GM18511 (cell line): Measurements from ENCODE around the gene PLEKHA5.

Experiments used
- ATAC-seq: cut with Tn5 transposase; IDR thresholded peaks from one replicate; pipeline ENCODE4 v1.9.1; 2021; ENCODE audit warnings: mild to moderate bottlenecking, moderate library complexity; ENCODE audit not compliant: unreplicated experiment

The PLEKHA5 gene

DNA sequence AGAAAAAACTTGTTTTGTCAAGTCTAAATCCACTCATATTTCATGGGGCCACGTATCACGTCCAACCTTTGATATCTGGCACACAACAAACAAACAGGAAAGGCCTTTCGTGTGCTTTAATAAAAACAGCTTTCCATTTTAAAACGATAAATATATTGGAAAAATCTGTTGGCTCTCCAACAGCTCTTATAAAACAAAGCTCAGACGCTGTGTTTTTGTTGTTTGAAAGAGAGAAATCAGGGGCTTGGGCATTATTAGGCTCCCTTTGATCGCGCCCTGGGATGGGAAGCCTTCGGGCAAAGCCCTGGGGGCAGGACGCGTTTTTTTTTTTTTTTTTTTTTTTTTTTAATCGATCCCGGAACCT, 429 bp upstream of the PLEKHA5 start:
- ATAC-seq: no peak

DNA sequence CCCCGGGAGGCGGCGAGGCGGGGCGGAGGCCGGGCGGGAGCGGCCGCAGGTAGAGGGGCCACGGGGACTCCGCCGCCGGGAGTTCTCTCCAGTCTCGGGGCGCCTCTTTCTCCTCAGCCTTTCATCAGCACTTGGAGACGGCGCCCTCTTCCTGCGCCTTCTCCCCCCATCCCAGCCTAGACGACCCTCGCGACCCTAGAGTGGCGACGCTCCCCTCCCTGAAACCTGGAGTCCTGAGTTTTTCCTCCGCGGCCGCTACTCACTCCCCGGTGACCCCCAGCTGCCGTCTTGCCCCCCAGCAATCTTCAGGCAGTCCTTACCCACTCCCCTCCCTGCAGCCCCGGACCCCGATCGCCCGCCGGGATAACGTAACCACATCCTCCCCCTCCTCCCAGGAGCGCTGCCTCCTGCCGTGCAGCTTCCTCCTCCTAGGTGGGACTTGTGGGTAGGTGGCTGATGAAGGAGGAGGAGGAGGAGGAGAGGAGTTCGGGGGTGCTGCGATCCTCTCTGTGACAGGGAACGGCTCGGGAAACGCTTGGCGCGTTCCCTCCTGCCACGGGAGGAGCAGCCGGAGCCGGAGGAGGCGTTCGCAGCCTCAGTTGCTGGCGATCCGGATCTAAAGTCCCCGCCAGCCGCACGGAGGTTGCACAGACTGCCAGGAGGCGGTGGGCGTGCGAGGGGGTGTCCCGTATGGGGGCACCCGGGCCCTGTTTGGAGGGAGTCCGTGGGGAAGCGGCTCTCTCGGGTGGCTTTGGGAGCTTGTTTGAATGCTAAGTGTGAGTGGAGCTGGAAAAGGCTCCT, 891 bp downstream of the PLEKHA5 start:
- ATAC-seq: peak; percentile 25

DNA sequence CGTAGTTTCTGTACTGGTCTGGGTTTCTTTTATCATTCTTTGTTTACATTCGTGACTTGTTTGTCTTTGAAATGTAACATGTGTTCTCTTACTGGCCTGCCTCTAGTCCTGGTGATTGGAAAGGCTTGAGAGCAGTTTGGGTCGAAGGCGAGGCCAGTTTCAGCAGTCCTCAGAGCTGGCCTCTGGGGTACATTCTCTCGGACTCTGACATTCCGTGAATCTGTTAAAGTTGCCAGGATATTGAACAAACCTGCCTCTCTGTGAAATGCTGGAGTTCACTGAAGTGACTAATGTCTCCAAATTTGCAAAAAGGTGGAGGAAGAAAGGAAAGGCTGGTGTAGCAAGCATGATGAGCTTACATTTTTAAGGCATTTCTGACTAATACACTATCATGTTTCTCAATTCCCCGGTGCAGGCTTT, 1.5 kb downstream of the PLEKHA5 start:
- peak; percentile 30 for ATAC-seq

DNA sequence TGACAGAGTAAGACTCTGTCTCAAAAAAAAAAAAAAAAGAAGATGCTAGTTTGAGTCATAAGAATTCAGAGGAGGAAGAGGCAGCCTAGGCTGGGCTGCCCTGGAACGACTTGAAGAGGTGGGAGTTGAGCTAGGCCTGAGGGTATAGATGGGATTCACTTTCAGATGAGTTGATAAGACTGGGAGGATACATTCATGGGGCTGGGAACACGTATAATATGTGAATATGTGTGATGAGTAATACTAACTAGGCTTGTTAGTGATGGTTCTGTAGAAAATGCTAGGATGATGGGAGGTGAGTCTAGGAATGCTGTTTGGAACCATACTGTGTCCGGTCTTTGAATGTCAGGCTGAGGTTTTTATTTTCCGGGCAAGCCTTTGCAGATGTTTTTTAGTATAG, 9.0 kb downstream of the PLEKHA5 start:
- no peak for ATAC-seq

DNA sequence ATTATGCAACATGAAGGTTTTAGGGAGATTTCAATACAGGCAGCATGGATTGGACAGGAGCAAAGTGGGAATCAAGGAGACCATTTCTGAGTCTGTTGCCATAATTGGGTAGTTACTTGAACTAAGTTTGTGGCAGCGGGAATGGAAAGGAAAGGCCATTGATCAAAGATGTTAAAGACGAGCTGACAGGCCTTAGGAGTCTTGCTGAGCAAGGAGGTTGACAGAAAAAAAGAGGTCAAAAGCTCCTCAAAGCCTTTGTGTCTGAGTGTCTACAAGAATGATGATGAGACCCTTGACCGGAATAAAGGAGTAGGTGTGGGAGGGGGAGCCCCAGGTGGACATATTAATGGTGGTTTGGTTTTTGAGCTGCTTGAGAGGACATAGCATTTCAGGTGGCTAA, 9.4 kb downstream of the PLEKHA5 start:
- no peak for ATAC-seq

DNA sequence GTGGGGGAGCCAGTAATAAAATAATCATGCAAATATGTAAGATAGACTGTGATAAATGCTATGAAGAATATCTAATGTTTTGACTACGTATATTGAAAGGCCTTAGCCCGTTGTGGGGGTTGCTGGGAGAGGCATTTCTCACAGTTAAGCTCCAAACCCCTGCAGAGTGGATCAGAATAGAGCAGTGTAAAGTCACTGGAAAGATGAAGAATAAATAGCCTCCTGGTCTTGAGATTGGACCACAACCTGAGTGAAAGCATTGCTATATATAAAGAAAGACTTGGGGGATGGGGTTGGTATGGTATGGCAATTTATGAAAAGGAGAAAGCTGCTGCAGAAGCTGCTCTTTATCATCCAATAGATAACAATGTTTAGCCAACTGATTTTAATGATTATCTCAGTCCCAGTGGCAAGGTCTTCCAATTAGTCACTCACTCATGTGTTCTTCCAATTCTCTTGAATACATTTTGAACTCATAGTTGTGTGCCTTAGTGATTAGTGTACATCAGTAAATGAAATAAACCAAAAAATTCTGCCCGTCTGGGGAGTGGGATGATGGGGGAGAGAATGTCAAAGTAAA, 10.2 kb downstream of the PLEKHA5 start:
- ATAC-seq: no peak

DNA sequence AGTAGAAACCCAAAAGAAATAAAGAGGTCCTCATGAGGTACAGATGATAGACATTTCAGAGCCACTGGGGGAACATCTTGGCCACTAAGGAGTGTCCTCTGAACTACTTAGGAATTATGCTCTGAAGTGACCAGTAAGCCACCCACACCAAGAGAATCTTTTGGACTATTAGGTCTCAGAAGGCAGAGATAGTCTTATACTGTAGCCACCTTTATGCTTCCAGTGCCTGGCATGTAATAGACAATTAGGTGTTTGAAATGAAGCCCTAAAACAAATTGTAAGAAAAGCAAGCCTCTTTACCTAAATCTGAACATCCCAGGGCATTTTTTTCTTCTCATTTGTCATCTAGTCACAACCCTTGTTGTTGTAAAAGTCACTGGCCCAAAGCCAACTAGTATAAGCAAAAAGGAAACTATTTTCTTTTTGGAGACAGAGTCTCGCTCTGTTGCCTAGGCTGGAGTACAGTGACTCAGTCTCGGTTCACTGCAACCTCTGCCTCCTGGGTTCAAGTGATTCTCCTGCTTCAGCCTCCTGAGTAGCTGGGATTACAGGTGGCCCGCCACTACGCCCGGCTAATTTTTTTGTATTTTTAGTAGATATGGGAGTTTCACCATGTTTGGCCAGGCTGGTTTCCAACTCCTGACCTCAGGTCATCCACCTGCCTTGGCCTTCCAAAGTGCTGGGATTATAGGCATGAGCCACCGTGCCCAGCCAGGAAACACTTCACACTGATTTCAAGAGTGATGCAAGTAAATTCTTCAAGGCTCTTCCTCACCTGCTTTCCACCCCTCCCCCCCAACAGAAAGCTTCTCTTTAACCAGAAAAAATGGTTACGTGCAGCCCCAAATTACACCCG, 11.1 kb downstream of the PLEKHA5 start:
- ATAC-seq: no peak

DNA sequence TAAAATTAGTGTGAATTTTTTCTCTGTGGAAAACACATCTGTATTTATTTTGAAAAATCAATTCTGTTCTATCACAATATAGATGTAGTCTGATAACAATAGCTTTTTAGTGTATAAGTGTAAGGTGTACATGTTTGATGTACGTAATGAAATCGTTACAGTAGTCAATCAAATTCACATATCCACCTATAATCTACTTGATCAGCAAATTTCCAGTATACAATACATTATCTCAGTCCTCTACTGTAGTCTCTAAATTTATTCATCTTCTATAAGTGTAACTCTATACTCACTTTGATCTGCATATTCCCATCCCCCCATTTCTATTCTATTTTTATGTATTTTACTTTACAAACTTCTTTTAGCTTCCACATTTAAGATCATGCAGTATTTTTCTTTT, 13.0 kb downstream of the PLEKHA5 start:
- ATAC-seq: no peak

DNA sequence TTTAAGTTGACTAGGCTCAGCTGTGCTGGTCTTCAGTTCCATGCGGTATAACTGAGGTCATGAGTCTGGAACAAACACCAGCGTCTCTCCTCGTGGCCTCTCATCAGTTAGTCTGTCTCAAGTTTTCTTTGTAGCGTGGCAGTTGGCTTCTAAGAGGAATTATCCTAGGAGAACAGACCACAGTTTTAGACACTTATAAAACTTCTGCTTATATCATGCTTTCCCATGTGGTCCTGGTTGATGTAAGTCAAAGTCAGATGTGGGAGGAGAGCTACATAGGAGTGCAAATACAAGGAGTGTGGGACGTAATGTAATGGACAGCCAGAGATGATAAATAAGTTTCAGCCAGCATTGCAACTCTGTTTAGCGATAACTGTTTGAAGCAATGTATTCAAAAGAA, 14.8 kb downstream of the PLEKHA5 start:
- ATAC-seq: no peak

DNA sequence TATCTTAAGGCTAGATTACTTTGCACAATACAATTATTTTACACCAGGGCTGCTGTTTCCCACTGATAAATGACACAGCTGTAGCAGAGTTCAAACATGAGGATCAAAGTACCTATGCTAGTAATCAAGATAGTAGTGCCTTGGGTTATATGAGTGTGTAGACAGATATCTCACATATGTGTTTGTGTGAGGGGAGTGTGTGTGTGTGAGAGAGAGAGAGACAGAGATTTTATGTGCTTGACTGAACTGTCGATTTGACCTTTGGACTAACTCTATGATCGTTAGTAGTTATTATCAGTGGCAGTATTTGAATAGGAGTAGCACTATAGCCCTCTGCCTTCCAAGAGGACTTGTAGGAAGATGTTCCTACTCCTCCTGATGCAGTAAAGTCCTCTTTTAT, 15.5 kb downstream of the PLEKHA5 start:
- no peak for ATAC-seq

DNA sequence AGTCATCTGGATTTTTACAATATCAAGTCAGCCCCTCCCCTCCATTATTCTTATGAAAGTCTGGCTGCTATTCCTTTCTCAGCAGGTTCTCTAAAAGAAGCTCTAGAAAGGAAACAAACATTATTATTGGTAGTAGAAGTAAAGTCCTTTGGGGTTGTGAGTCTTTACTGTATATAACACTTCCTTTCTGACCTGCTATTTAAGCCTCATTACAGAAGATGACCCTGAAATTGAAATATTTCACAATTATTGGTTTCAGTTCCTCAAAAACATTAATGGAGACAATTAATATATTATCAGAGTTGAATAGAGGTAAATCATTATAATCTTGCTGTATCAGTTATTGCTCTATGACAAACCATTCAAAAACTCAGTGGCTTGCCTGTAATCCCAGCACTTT, 19.3 kb downstream of the PLEKHA5 start:
- peak; percentile 85 for ATAC-seq

DNA sequence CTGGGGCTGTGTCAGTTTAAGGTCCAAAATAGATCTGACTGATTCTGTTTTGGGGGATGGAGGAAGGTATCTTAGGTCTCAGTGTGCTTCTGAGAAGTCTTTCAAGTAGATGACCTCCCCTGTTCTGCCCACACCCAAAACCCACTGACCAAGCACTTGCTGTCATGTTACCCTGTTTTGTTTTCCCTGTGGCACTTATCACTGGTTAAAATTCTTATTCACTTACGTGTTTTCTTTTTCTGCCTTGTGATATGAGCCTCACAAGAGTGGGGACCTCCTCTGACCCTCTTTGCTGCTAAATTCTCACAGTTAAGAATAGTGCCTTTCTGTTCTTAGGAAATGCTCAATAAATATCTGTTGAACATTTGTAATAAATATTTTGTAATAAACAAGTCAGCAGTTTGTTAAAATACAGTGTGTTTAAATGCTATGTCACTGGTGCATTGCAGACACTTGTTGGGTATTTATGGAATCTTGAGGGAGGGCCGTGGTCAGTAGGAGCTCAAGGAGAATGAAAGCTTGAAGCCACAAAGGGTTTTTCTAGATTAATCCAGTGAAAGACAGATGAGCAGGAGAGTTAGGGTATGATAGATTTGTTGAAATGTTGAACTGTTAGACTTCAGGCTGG, 20.9 kb downstream of the PLEKHA5 start:
- no peak for ATAC-seq

DNA sequence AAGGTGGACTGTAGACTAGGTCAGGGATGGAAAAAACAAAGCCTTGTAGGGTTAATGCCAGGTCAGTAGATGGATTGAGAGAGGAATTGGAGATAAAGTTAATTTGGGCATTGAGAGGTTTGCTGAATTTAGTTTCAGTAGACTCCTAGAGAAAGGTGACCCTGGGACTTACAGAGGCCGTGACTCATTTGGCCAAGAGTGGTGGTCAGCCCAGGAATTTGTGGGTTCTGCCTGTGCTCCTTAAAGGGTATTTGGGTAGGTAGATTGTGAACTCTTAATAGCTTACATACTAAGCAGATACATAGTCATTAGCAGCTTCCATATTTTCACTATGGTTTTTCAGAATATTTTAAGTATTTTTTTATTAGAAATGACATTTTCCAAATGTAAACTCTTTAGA, 21.8 kb downstream of the PLEKHA5 start:
- no peak for ATAC-seq

DNA sequence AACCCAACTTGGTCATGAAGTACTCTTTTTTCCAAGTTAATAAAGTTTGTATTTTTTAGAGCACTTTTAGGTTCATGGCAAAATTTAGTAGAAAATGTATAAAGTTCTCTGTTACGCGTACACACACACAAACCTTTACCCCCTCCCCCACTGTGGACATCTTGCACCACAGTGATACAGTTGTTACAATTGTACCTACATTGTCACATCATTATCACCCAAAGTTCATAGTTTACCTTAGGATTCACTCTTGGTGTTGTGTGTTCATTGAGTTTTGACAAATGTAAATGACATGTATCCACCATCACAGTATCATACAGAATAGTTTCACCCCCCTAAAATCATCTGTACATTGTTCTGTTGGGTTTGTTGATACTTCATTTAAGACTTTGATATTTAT, 23.9 kb downstream of the PLEKHA5 start:
- no peak for ATAC-seq

DNA sequence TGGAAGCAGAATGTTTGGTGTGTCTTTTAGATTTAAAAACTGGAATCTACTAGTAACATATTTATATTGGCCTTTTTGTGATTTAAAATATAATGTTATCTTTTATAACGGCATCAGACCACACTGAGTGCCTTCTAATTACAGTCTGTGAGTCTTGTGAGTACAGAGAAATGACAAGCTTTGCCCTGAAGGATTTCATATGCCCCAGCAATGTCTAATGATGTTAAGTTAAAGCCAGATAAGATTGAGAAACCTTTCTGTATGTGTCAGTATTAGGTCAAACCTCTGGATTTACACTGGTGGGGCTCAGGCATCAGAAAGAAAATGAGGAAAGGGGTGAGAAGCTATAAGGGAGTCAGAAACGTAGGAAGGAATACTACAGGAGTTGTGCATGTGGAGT, 25.2 kb downstream of the PLEKHA5 start:
- no peak for ATAC-seq

DNA sequence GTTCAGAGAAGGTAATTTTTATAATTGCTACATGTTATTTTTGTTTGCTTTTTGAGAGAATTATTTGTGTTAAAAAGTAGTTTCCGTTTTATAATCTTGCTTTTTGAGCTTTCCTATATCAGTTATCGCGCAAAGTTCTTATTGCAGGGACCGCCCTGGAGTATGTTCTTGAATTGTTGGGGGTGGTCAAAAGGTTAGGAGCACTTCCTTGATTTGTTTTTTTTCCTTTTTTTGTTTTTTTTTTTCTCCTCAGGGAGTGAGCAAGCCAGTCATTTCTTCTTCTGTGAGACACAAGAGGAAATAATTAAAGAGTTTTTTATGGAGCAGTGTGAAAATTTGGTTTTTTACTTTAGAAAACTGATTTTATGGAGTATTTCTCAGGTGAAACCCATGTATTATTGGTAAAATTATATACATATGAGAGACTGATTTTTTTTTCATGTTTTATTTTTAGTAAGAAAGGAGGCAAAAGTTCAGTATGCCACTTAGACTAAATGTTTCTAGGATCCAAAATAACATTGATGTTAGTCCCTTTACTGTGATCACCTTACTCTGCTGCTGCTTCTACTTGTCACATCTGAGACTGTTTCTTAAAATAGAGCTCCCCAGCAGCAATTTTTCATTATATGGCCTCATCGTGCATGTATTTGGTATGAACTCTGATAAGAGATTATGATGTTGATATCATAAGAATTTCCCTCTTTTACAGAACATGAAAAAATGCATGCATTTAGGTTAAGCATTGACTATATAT, 26.6 kb downstream of the PLEKHA5 start:
- no peak for ATAC-seq

DNA sequence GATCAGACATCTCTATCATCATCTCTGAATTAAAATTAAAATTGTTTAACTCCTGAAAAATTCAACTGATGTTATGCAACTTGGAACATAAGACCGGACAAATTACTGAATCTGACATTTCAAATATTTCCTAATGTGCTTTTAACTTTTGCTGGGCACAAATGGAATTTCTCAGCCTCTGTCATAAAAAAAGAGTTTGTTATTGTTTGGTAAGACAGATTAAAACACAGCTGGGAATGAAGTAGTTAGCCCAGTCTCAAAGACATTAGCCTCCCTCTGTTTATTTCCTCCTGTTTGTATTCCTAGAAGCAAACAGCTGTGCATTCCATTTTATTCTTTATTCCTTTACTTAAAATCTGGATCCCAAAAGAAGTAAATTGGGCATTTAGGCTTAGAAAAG, 29.4 kb downstream of the PLEKHA5 start:
- ATAC-seq: no peak

DNA sequence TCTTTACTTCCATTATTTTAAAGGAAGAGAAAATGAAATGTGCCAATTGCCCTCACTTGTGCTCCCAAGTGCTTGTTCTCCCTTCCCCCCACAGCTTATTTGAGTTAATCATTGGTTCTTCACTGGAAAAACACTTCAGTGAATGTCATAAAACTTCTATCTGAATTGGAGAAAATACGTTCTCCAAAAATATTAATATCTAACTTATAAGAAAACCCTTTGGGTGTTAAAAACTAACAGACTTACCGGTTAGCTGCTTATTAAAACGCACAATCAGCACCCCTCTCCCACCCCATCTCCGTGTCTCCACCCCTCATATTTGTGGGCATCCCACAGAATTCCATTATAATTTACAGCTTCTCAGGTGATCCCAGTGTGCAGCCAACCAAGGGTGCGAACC, 31.7 kb downstream of the PLEKHA5 start:
- ATAC-seq: no peak

DNA sequence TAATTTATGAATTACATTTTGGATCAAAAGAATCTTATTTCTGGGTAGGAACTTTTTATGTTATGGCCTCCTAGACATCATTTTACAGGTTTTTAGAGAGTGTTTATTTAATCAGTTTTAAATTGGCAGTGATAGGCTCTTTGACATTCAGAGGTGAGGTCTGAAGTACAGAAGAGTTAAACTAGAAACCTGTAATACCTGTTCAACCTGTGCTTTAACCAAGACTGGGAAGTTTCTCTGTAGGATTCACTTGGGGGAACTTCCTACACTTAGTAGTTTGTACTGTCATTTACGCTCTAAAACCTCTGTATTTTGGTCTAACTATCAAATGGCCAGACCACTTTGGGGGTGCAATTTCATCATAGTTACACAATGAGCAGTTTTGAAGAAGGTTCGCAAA, 35.9 kb downstream of the PLEKHA5 start:
- ATAC-seq: no peak

DNA sequence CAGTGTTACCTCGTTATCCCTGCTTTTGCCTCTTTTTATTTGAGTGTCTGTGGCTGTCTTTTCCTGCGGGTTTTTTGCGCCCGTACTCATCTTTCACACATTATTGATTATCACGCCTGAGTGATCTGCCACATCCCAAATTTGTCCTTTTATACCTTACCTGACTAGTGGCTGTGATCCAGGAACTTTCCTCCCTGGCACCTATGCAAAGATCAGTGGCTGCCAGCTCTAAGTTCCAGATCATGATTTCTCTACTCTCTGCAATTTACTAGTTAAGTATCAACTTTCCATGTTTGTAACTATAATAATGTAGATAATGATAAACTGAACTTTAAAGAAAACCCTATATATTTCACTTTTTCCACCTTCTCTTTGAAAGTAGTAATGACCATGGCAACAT, 36.9 kb downstream of the PLEKHA5 start:
- no peak for ATAC-seq

DNA sequence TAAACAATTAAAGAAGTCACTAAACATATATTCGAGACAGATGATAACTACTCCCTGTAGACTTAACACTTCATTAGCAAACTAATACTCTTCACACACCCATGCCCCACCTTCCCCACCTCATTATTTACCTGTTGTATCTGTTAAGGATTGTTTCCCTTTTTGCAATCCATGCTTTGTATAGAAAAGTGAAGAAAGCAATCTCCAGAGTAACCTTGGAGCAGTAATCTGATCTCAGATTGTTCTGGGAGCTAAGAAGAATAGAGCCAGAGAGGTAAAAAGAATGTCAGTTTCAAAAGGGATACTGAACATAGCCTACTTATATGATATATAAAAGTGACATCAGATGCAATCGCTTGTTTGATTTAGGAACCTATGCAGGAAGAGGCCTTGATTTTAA, 37.4 kb downstream of the PLEKHA5 start:
- ATAC-seq: no peak
